ENCODE data around the gene MT3.

DNA sequence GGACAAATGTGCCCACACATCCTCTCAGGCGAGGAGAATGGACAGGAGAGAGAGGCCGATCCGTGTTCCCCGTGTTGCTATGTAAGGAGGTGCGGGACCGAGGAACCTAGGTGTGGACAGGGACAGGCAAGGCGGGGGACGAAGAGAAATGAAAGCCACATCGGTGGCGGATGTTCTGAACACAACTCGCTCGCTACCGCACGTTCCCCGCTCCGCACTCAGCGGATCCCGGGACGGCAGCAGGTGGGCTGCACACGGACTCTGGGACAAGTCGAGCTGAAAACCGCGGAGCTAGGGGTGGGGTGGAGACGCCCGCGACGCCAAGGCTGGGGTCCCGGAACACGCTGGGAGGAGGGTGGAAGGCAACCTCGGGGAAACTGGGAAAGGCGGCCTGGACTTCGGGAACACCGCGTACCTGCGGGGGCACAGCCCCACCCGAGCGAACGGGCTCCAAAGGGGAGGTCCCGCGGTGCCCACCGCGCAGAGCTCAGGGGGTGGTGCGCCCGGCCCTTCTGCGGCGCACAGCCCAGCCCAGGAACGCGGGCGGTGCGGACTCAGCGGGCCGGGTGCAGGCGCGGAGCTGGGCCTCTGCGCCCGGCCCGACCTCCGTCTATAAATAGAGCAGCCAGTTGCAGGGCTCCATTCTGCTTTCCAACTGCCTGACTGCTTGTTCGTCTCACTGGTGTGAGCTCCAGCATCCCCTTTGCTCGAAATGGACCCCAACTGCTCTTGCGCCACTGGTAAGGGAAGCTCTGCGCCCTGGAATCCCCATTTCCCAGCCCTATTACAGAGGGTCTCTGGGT, 36.0 kb downstream of the MT3 start, which contains the start of gene MT1E:
- TF ChIP-seq POLR2A (IDR thresholded peaks at IDR 0.05; ENCODE audit: low read depth, low read length), result no peak
- TF ChIP-seq TAF1 (IDR thresholded peaks at IDR 0.05; ENCODE audit: borderline replicate concordance, low read depth, low read length), result no peak
- TF ChIP-seq POLR2AphosphoS5 (IDR thresholded peaks at IDR 0.05; ENCODE audit: low read depth, low read length), result no peak
